Stimulated activated naive B cell treated with anti-CD40 and anti-IgM and Interleukin-4, amounts not matched to agents 10 μg/mL and 1 μg/mL and 100 μg/mL, for 72 hours (primary cell): Measurements from ENCODE around the gene PRODH2.
A peak's percentile ranks its signal among the peaks of the same experiment; 100 is the strongest.

ENCODE experiments used
- ATAC-seq, 2 donors: fragments of 150-1000 bp; cut with Tn5 transposase; replicated peaks; 2 replicates each; pipeline ENCODE4 v1.10.0; 2021; ENCODE audit warnings: moderate library complexity in 1 of 2
- DNase-seq: peaks from one replicate; pipeline ENCODE4 v3.0.0; 2021
- H3K27ac Mint-ChIP-seq: one replicate; pipeline ENCODE4 v1.8.0; 2022; ENCODE audit warnings: mild to moderate bottlenecking, mixed read lengths
- H3K27me3 Mint-ChIP-seq, 2 donors: one replicate each; pipeline ENCODE4 v1.8.0; 2022; ENCODE audit warnings: mixed read lengths in 2 of 2
- H3K36me3 Mint-ChIP-seq, 2 donors: one replicate each; pipeline ENCODE4 v1.8.0; 2022; ENCODE audit warnings: mixed read lengths in 2 of 2, mild to moderate bottlenecking in 1 of 2
- H3K4me1 Mint-ChIP-seq, 2 donors: one replicate each; pipeline ENCODE4 v1.8.0; 2022; ENCODE audit warnings: mixed read lengths in 2 of 2, mild to moderate bottlenecking in 1 of 2
- H3K4me3 Mint-ChIP-seq, 2 donors: one replicate each; pipeline ENCODE4 v1.8.0; 2022; ENCODE audit warnings: mild to moderate bottlenecking in 2 of 2, mixed read lengths in 2 of 2, moderate library complexity in 1 of 2
- H3K9me3 Mint-ChIP-seq, 2 donors: one replicate each; pipeline ENCODE4 v1.8.0; 2022; ENCODE audit warnings: mixed read lengths in 2 of 2, mild to moderate bottlenecking in 1 of 2

The PRODH2 gene, protein sequence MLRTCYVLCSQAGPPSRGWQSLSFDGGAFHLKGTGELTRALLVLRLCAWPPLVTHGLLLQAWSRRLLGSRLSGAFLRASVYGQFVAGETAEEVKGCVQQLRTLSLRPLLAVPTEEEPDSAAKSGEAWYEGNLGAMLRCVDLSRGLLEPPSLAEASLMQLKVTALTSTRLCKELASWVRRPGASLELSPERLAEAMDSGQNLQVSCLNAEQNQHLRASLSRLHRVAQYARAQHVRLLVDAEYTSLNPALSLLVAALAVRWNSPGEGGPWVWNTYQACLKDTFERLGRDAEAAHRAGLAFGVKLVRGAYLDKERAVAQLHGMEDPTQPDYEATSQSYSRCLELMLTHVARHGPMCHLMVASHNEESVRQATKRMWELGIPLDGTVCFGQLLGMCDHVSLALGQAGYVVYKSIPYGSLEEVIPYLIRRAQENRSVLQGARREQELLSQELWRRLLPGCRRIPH

DNA sequence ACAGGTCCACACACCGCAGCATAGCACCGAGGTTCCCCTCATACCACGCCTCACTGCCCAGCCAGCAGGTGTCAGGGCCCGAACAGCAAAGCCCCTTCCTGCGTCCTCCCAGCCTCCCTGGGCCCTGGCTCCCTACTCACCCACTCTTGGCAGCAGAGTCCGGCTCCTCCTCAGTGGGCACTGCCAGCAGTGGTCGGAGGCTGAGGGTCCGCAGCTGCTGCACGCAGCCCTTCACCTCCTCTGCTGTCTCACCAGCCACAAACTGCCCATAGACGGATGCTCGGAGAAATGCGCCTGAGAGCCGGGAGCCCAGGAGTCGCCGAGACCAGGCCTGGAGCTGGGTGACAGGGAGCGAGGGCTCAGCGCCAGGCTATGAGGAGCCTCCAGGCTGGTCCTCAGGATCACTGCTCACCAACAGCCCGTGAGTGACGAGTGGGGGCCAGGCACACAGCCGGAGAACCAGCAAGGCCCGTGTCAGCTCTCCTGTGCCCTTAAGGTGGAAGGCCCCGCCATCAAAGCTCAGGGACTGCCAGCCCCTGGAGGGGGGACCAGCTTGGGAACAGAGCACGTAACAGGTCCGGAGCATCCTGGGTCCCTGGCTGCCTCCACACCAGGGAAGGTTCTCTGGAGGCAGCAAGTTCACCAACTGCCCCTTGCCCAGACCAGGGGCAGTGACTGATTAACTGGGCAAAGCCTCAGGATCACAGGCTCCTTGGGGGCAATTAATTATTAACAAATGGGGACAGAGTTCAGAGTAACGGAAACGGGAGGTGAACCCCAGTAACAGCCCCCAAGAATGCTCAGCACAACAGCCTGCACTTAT, at the start of gene PRODH2:
Gene PRODH2 (minus strand): TSS at position 626 of the 823 bp plus-strand sequence. CDS start 40 bp downstream, at position 586.
- ATAC-seq = no peak
- Mint-ChIP-seq H3K4me1 (peaks cover 0 to 2% of the 10 kb centered on the region in 2 donors), H3K36me3 (peaks cover 0 to 3% of the 10 kb centered on the region in 2 donors), H3K27ac (no peak within 1 kb of the TSS), H3K4me3 (no peak within 1 kb of the TSS), H3K27me3 (peaks cover 33 to 41% of the 10 kb centered on the region in 2 donors), H3K9me3 (peaks cover 0 to 4% of the 10 kb centered on the region in 2 donors)
- no peak for DNase-seq

DNA sequence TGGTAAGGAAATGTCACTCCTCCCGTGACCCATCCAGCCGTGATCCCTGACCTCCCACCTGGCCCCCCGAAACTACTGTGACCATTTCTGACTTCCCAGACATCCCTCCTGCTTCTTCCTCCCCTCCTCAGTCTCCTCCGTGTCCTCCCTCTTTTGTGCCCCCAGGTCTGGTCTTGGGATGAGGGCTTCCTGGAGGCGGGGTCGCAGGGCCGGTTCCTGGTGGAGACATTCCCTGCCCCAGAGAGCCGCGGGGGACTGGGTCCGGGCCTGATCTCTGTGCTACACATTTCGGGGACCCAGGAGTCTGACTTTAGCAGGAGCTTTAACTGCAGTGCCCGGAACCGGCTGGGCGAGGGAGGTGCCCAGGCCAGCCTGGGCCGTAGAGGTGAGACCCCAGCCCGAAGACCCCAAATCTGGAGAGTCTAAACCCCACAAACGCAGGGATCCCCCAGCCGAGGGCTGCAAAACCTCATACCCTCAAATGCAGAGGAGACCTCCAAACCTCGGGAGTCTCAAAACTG, 49.1 kb upstream of the PRODH2 start:
- H3K36me3 Mint-ChIP-seq = peaks cover 0 to 3% of the 10 kb centered on the region in 2 donors
- H3K27me3 Mint-ChIP-seq = peaks cover 82 to 90% of the 10 kb centered on the region in 2 donors
- H3K27ac Mint-ChIP-seq = no peak overlapping the region
- ATAC-seq (no peak), DNase-seq (no peak)
- no peaks in the 10 kb centered on the region for H3K9me3 Mint-ChIP-seq
- no peak overlapping the region for H3K4me3 Mint-ChIP-seq
- peaks cover 15 to 22% of the 10 kb centered on the region in 2 donors for H3K4me1 Mint-ChIP-seq

DNA sequence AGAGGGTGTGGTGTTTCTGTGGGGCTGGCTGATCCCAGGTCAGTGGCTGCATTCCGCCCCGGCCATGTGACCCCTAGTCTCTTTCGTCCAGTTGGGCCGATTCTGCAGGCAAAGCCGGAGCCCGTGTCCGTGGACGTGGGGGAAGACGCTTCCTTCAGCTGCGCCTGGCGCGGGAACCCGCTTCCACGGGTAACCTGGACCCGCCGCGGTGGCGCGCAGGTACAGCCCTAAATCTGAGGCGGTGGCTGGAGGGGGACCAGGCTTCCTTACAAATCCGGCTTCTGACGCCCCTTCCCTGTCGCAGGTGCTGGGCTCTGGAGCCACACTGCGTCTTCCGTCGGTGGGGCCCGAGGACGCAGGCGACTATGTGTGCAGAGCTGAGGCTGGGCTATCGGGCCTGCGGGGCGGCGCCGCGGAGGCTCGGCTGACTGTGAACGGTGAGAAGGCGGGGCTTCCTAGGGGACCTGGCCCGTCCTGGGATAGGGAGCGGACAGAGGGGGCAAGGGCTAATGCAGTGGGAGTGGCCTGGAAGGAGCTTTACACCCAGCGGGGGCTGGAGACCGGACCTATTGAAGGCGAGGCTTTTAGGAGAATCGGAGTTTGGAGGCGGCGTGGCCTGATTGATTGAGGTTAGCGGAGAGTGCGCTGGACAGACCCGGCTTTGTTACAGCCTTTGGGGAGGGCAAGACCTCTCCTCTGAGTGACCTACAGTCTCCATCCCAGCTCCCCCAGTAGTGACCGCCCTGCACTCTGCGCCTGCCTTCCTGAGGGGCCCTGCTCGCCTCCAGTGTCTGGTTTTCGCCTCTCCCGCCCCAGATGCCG, 48.4 kb upstream of the PRODH2 start:
- Mint-ChIP-seq H3K4me1 (peaks cover 15 to 23% of the 10 kb centered on the region in 2 donors), H3K9me3 (no peaks in the 10 kb centered on the region), H3K27ac (no peak overlapping the region), H3K4me3 (peak overlapping the region in 1 of 2 donors; percentile 18), H3K27me3 (peaks cover 76 to 85% of the 10 kb centered on the region in 2 donors), H3K36me3 (peaks cover 0 to 3% of the 10 kb centered on the region in 2 donors)
- no peak for DNase-seq
- ATAC-seq = peak; percentile 24 to 26

DNA sequence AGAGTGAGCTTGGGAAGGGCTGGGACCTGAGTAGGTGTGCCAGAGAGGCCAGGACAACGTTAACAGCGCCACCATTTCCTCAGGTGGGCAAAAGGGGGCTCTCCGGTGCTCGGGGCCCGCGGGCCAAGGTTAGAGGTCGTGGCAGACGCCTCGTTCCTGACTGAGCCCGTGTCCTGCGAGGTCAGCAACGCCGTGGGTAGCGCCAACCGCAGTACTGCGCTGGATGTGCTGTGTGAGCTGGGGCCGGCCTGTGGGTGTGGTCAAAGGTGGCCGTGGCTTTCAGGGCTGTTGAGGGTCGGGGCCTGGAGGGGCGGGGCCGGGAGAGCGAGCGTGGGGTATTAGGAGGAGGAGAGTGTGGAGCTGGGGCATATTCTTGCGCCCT, 47.8 kb upstream of the PRODH2 start:
- no peak for DNase-seq
- Mint-ChIP-seq H3K9me3 (no peaks in the 10 kb centered on the region), H3K27me3 (peaks cover 75 to 85% of the 10 kb centered on the region in 2 donors), H3K36me3 (peaks cover 0 to 3% of the 10 kb centered on the region in 2 donors), H3K27ac (no peak overlapping the region), H3K4me1 (peaks cover 17 to 23% of the 10 kb centered on the region in 2 donors), H3K4me3 (no peak overlapping the region)
- ATAC-seq = no peak

DNA sequence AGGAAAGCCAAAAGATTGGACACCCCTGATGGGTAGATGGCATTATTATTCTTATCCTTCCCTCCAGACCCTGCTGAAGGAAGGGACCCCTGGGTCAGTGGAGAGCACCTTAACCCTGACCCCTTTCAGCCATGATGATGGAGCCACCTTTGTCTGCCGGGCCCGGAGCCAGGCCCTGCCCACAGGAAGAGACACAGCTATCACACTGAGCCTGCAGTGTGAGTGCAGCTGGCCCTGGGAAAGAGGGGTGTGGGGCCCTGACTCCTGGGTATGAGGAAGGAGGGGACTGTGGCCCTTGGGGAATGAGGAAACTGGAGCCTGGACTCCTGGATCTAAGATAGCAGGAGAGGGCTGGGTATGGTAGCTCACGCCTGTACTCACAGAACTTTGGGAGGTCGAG, 46.8 kb upstream of the PRODH2 start:
- Mint-ChIP-seq H3K36me3 (peaks cover 0 to 3% of the 10 kb centered on the region in 2 donors), H3K4me1 (peaks cover 17 to 23% of the 10 kb centered on the region in 2 donors), H3K27me3 (peaks cover 76 to 85% of the 10 kb centered on the region in 2 donors), H3K27ac (no peak overlapping the region), H3K4me3 (no peak overlapping the region), H3K9me3 (no peaks in the 10 kb centered on the region)
- ATAC-seq (no peak), DNase-seq (no peak)

DNA sequence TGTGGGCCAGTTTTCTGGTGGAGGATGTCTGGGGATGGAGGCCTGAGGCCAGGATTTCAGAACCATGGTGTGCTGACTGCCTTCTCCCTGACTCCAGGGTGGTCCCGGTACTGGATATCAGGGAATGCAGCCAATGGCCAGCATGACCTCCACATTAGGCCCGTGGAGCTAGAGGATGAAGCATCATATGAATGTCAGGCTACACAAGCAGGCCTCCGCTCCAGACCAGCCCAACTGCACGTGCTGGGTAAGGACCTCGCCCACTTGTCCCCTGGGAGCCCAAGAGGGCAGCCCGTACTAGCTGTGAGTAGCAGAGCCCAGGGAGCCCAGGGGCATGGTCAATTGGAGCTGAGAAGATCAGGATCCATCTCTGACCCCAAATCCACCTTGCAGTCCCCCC, 45.7 kb upstream of the PRODH2 start:
- H3K36me3 Mint-ChIP-seq = peaks cover 0 to 3% of the 10 kb centered on the region in 2 donors
- no peaks in the 10 kb centered on the region for H3K9me3 Mint-ChIP-seq
- DNase-seq = no peak
- ATAC-seq = no peak
- no peak overlapping the region for H3K27ac Mint-ChIP-seq
- peaks cover 75 to 85% of the 10 kb centered on the region in 2 donors for H3K27me3 Mint-ChIP-seq
- H3K4me1 Mint-ChIP-seq = peaks cover 17 to 23% of the 10 kb centered on the region in 2 donors
- H3K4me3 Mint-ChIP-seq = no peak overlapping the region

DNA sequence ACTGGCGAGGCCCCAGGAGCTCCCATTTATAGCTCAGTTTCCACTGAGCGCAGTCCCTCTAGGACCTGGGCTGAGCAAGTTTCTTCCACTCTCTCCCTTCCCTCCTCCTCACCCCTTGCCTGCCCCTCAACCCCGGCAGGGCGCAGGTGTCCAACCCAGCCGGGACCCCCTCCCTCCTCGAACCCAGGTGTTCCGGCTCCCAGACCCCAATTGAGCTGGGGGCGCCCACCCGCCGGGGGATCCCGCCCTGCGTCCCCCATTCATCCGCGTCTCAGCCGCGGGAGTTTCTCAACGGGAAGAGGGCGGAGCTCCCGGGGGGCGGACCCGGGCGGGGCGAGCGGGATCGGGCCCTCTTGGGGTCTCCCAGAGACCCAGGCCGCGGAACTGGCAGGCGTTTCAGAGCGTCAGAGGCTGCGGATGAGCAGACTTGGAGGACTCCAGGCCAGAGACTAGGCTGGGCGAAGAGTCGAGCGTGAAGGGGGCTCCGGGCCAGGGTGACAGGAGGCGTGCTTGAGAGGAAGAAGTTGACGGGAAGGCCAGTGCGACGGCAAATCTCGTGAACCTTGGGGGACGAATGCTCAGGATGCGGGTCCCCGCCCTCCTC, 44.0 kb upstream of the PRODH2 start, which contains the start of gene KIRREL2:
Gene KIRREL2 (plus strand): TSS at position 366 of the 604 bp plus-strand sequence. CDS start 209 bp downstream, at position 575.
- peaks cover 81 to 89% of the 10 kb centered on the region in 2 donors for H3K27me3 Mint-ChIP-seq

DNA sequence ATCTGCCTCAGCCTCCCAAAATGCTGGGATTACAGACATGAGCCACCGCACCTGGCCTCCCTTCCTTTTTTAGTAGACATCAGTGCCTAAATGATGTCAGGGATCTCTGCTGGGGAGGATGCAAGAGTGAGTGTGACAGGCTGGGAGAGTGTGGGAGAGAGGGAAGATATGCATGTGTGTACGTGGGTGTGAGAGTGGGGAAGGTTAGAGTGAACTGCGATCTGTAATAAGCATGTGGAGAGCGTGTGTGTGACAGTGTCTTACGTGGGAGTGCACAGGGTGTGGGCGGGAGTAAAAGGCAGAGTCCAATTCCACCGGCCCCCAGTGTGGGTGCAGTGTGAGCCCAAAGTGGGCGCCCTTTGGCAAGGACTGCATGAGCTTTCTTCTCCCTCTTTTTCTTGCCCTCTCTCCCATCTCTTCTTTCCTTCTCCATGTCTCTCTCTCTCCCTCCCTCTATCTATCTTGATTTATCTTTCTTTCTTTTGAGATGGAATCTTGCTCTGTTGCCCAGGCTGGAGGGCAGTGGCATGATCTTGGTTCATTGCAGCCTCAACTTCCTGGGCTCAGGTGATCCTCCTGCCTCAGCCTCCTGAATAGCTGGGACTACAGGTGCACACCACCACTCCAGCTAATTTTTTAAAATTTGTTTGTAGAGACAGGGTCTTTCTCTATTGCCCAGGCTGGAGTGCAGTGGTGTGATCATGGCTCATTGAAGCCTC, 40.6 kb upstream of the PRODH2 start:
- Mint-ChIP-seq H3K9me3 (no peaks in the 10 kb centered on the region), H3K4me3 (no peak overlapping the region), H3K27ac (no peak overlapping the region), H3K27me3 (peaks cover 73 to 79% of the 10 kb centered on the region in 2 donors), H3K36me3 (no peaks in the 10 kb centered on the region), H3K4me1 (peaks cover 10 to 14% of the 10 kb centered on the region in 2 donors)
- ATAC-seq (no peak), DNase-seq (no peak)

More for the DNA sequence above, 44.0 kb upstream of the PRODH2 start, which contains the start of gene KIRREL2:
- ATAC-seq (peak; percentile 43 to 64), DNase-seq (no peak)
- Mint-ChIP-seq H3K4me3 (peak within 1 kb of the TSS; percentile 69 to 74), H3K36me3 (peaks cover 0 to 3% of the 10 kb centered on the region in 2 donors), H3K4me1 (peaks cover 19 to 22% of the 10 kb centered on the region in 2 donors), H3K9me3 (no peaks in the 10 kb centered on the region), H3K27ac (no peak within 1 kb of the TSS)

DNA sequence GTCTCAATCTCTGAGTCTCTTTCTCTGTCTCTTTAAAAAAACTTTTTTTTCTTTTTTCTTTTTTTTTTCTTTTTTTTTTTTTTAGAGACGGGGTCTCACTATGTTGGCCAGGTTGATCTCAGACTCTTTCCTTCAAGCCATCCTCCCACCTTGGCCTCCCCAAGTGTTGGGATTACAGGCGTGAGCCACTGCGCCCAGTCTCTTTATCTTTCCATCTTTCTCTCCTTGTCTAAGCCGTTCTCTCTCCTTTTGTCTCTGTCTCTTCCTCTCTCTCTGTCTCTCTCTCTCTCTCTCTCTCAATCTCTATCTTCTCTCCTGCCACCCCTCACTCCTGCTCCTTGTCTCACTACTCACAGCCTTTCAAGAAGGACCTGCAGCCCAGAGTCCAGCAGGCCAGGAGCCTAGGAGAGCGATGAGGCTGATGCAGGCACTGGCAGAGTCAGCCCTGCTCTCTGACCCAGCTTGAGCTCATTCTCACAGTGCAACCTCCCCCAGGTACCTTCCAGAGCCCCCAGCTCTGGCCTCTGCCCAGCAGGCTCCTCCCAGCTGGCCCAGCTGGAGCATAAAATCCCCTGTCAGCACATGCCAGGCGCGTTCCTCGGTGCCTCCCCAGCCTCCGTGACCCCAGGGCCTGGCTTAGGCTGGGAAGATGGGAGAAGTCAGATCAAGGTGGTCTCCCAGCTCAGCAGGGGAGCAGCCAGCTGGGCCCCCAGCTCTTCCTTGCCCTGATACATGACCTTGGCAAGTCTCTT, 39.6 kb upstream of the PRODH2 start, which contains the start of gene NPHS1:
Gene NPHS1 (minus strand): TSS at position 476 of the 752 bp plus-strand sequence. CDS start 667 bp downstream, outside the sequence.
- Mint-ChIP-seq H3K9me3 (no peaks in the 10 kb centered on the region), H3K4me1 (peaks cover 10 to 13% of the 10 kb centered on the region in 2 donors), H3K36me3 (no peaks in the 10 kb centered on the region), H3K27me3 (peaks cover 69 to 78% of the 10 kb centered on the region in 2 donors), H3K27ac (no peak within 1 kb of the TSS), H3K4me3 (no peak within 1 kb of the TSS)
- ATAC-seq = no peak
- no peak for DNase-seq

DNA sequence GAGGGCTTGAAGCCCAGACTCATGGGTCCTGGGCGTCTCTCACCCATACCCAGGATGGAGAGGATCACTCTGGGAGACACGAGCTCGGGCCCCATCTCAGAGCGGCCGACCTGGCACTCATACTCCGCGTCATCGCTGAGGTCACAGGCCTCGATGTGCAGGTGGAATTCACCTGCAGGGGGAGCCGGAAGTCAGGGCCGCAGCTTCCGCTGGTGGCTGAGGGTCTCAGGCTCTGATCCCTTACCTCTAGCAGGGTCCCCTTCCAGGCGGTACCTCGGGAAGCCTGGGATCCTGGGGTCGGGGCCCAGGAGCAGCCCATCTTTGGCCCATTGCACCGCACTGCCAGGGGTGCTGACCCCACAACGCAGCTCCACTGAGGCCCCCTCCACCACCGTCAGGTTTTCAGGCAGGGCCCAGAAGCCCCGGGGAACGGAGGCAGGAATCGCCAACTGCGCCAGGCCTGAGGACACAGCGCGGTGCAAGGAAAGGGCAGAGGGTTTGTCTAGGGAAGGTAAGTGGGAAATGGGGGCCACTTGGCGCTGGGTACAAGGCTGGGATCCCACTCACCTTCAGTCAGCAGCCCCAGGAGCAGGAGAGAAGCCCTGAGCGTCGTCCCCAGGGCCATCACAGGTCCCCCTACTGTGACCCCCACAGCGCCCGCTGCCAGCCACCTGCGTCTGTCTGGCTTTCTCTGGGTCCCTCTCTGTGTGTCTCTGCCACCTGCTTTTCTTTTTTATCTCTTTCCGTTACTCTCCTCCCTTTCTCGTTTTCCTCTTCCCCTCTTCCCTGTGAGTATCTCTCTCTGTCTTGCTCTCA, 38.8 kb upstream of the PRODH2 start:
- no peak for DNase-seq
- no peaks in the 10 kb centered on the region for H3K9me3 Mint-ChIP-seq
- H3K27me3 Mint-ChIP-seq = peaks cover 69 to 79% of the 10 kb centered on the region in 2 donors
- no peak overlapping the region for H3K27ac Mint-ChIP-seq
- H3K36me3 Mint-ChIP-seq = no peaks in the 10 kb centered on the region
- no peak for ATAC-seq
- peaks cover 8 to 10% of the 10 kb centered on the region in 2 donors for H3K4me1 Mint-ChIP-seq
- H3K4me3 Mint-ChIP-seq = no peak overlapping the region

DNA sequence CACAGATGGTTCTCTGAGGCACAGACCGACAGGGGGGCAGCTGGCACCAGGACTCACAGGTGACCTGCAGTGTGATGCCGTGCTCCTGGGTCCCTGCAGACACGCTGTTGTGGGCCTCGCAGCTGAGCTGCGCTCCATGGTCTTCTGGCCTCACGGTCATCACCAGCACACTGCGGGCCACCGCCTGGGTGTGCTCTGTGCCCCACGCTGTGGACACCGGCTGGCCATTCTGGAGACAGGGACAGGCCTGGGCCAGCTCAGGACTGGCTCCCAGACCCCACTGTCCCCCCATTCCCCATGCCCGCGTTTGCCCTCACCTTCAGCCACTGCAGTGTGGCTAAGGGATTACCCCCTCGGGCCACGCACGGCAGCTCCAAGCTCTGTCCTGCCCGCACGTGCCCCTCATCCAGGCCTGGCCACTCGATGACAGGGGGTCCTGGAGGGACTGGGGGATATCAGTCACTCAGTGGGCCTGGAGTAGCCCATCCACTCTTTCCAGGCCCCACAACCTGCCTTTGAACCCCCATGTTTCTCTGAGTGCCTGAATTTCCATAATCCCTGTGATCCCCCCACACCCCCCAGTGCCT, 36.4 kb upstream of the PRODH2 start:
- no peak overlapping the region for H3K4me3 Mint-ChIP-seq
- DNase-seq (no peak), ATAC-seq (no peak)
- H3K4me1 Mint-ChIP-seq = peaks cover 15 to 30% of the 10 kb centered on the region in 2 donors
- peaks cover 71 to 82% of the 10 kb centered on the region in 2 donors for H3K27me3 Mint-ChIP-seq
- no peak overlapping the region for H3K27ac Mint-ChIP-seq
- no peaks in the 10 kb centered on the region for H3K9me3 Mint-ChIP-seq
- H3K36me3 Mint-ChIP-seq = peaks cover 0 to 3% of the 10 kb centered on the region in 2 donors
